Neural cell (in vitro differentiated cells): Measurements from ENCODE around the gene MED13.

Source experiments
- TAF1 ChIP-seq: IDR thresholded peaks from 2 replicates; pipeline ENCODE4 v1.6.1; 2012; ENCODE audit warnings: low read depth
- TF ChIP-seq, protein P1 (sequence below): fragments of 450-650 bp; IDR thresholded peaks from 2 replicates; pipeline ENCODE4 v1.5.1; 2014; ENCODE audit warnings: antibody characterized with exemption, mild to moderate bottlenecking, moderate library complexity; ENCODE audit not compliant: poor library complexity, severe bottlenecking
- TF ChIP-seq, protein P2 (sequence below): IDR thresholded peaks from 2 replicates; pipeline ENCODE4 v1.6.1; 2012; ENCODE audit warnings: borderline replicate concordance

DNA sequence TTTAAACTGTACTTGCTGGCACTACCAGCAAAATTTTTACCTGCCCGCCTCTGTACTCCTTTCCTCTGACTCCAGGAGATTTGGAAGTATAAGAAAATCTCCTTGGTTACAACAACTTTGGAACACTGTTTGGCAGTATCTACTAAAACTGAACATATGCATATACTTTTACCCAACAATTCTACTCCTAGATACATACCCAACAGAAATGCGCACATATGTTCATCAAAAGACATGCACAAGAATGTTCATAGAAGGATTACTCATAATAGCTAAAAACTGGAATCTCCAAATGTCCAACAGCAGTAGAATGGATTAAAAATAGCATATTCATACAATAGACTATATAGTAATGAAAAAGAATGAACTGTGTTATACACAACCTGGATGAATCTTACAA is 21.7 kb upstream of the MED13 start:
- TF ChIP-seq, protein P1, sequence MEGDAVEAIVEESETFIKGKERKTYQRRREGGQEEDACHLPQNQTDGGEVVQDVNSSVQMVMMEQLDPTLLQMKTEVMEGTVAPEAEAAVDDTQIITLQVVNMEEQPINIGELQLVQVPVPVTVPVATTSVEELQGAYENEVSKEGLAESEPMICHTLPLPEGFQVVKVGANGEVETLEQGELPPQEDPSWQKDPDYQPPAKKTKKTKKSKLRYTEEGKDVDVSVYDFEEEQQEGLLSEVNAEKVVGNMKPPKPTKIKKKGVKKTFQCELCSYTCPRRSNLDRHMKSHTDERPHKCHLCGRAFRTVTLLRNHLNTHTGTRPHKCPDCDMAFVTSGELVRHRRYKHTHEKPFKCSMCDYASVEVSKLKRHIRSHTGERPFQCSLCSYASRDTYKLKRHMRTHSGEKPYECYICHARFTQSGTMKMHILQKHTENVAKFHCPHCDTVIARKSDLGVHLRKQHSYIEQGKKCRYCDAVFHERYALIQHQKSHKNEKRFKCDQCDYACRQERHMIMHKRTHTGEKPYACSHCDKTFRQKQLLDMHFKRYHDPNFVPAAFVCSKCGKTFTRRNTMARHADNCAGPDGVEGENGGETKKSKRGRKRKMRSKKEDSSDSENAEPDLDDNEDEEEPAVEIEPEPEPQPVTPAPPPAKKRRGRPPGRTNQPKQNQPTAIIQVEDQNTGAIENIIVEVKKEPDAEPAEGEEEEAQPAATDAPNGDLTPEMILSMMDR = no peak
- TF ChIP-seq TAF1 = no peak
- TF ChIP-seq, protein P2, sequence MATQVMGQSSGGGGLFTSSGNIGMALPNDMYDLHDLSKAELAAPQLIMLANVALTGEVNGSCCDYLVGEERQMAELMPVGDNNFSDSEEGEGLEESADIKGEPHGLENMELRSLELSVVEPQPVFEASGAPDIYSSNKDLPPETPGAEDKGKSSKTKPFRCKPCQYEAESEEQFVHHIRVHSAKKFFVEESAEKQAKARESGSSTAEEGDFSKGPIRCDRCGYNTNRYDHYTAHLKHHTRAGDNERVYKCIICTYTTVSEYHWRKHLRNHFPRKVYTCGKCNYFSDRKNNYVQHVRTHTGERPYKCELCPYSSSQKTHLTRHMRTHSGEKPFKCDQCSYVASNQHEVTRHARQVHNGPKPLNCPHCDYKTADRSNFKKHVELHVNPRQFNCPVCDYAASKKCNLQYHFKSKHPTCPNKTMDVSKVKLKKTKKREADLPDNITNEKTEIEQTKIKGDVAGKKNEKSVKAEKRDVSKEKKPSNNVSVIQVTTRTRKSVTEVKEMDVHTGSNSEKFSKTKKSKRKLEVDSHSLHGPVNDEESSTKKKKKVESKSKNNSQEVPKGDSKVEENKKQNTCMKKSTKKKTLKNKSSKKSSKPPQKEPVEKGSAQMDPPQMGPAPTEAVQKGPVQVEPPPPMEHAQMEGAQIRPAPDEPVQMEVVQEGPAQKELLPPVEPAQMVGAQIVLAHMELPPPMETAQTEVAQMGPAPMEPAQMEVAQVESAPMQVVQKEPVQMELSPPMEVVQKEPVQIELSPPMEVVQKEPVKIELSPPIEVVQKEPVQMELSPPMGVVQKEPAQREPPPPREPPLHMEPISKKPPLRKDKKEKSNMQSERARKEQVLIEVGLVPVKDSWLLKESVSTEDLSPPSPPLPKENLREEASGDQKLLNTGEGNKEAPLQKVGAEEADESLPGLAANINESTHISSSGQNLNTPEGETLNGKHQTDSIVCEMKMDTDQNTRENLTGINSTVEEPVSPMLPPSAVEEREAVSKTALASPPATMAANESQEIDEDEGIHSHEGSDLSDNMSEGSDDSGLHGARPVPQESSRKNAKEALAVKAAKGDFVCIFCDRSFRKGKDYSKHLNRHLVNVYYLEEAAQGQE = no peak
